H1 (cell line): ENCODE measurements around the gene CDADC1. TPM values are rescaled to one million over a fixed set of nuclear protein-coding genes. Genes with fewer than 3 reads are reported as not detected.
A peak's percentile ranks its signal among the peaks of the same experiment; 100 is the strongest.

Experiments used
- CTCF ChIA-PET: fragments of 300-600 bp; sonication (Branson Sonifier 250); formaldehyde crosslinking; loops from one replicate; lab custom pipeline; 2021; ENCODE audit not compliant: partially characterized antibody; lab: Charles Lee
- POLR2A ChIA-PET: fragments of 300-600 bp; sonication (Branson Sonifier 250); formaldehyde crosslinking; loops from one replicate; lab custom pipeline; 2021; ENCODE audit warnings: inconsistent platforms; ENCODE audit not compliant: partially characterized antibody; lab: Charles Lee
- DNase-seq, 2 experiments: peaks; one replicate each; pipeline versions ENCODE4 v3.0.0 to v3.0.0-alpha.2; 2010 to 2022; ENCODE audit warnings: low spot score in 2 of 2, low read depth in 1 of 2, mixed read lengths in 1 of 2
- FAIRE-seq: peaks from 2 replicates; lab custom pipeline; 2011; peaks lifted over from hg19 to GRCh38; lab: Jason Lieb, UNC
- H2AFZ ChIP-seq: 2 replicates; pipeline ENCODE4 v1.8.1; 2012; ENCODE audit warnings: low read length, inconsistent platforms
- H2AK5ac ChIP-seq: 2 replicates; pipeline ENCODE4 v1.6.1; 2013; ENCODE audit warnings: low read depth, low read length
- H2BK120ac ChIP-seq: replicated peaks from 2 replicates; pipeline ENCODE3; 2013; ENCODE audit warnings: low read depth, low read length, inconsistent platforms
- H2BK12ac ChIP-seq: 2 replicates; pipeline ENCODE4 v1.6.1; 2013; ENCODE audit warnings: low read depth, low read length
- H2BK15ac ChIP-seq: 2 replicates; pipeline ENCODE4 v1.6.1; 2013; ENCODE audit warnings: low read length
- H2BK20ac ChIP-seq: 2 replicates; pipeline ENCODE4 v1.6.1; 2013; ENCODE audit warnings: low read length
- H2BK5ac ChIP-seq: 2 replicates; pipeline ENCODE4 v1.6.1; 2013; ENCODE audit warnings: low read depth, low read length
- H3K14ac ChIP-seq: 2 replicates; pipeline ENCODE4 v1.6.1; 2013; ENCODE audit warnings: inconsistent platforms; ENCODE audit not compliant: insufficient read length
- H3K18ac ChIP-seq: 2 replicates; pipeline ENCODE4 v1.6.1; 2013; ENCODE audit warnings: low read length; ENCODE audit errors: extremely low read depth
- H3K23ac ChIP-seq: 2 replicates; pipeline ENCODE4 v1.6.1; 2013; ENCODE audit warnings: inconsistent platforms; ENCODE audit not compliant: insufficient read length
- H3K23me2 ChIP-seq: 2 replicates; pipeline ENCODE4 v1.6.1; 2013; ENCODE audit warnings: low read depth, low read length
- H3K27ac ChIP-seq: 2 replicates; pipeline ENCODE4 v1.6.1; 2011; ENCODE audit warnings: low read depth, low read length, inconsistent platforms
- H3K27me3 ChIP-seq, 4 experiments: replicated peaks in 1 of 4; 1 replicate in 1 of 4; 2 replicates in 3 of 4; pipeline versions ENCODE4 v1.6.1 to v1.8.1; 2011 to 2013; ENCODE audit warnings: low read length in 3 of 4, mild to moderate bottlenecking in 3 of 4, inconsistent platforms in 2 of 4, mixed read lengths in 2 of 4, moderate library complexity in 1 of 4; ENCODE audit not compliant: control insufficient read depth in 3 of 4, insufficient read depth in 3 of 4; ENCODE audit errors: extremely low read depth in 1 of 4
- H3K36me3 ChIP-seq, 4 experiments: 2 replicates each; pipeline versions ENCODE4 v1.6.1 to v1.8.1; 2011 to 2013; ENCODE audit warnings: mild to moderate bottlenecking in 4 of 4, low read length in 3 of 4, moderate library complexity in 2 of 4, control low read depth in 1 of 4, inconsistent platforms in 1 of 4; ENCODE audit not compliant: insufficient read depth in 4 of 4, control insufficient read depth in 2 of 4
- H3K4ac ChIP-seq: replicated peaks from 2 replicates; pipeline ENCODE3; 2013; ENCODE audit warnings: low read length, low read depth, mixed read lengths, inconsistent platforms; ENCODE audit not compliant: insufficient read length
- H3K4me1 ChIP-seq, 4 experiments: replicated peaks in 1 of 4; 1 replicate in 1 of 4; 2 replicates in 3 of 4; pipeline versions ENCODE4 v1.6.1 to v1.8.1; 2011 to 2013; ENCODE audit warnings: low read length in 3 of 4, inconsistent platforms in 2 of 4, mixed read lengths in 1 of 4; ENCODE audit not compliant: insufficient read depth in 4 of 4, control insufficient read depth in 3 of 4
- H3K4me2 ChIP-seq, 2 experiments: 2 replicates each; pipeline versions ENCODE4 v1.6.1 to v1.8.1; 2011 to 2013; ENCODE audit warnings: low read depth in 2 of 2, low read length in 2 of 2, control low read depth in 1 of 2, inconsistent platforms in 1 of 2, mild to moderate bottlenecking in 1 of 2; ENCODE audit not compliant: insufficient read depth in 1 of 2
- H3K4me3 ChIP-seq, 4 experiments: fragments of 200-600, 300-600 bp in 1 of 4; sonication (generic), shearing (Covaris generic), sonication (Bioruptor Twin) in 1 of 4; 2 replicates each; pipeline versions ENCODE4 v1.5.1 to v1.8.1; 2011 to 2016; ENCODE audit warnings: low read length in 4 of 4, low read depth in 3 of 4, control low read depth in 2 of 4, inconsistent platforms in 2 of 4, mild to moderate bottlenecking in 2 of 4, mixed read lengths in 1 of 4, moderate library complexity in 1 of 4; ENCODE audit not compliant: insufficient read depth in 2 of 4; ENCODE audit errors: extremely low read depth in 1 of 4
- H3K56ac ChIP-seq: replicated peaks from 2 replicates; pipeline ENCODE3; 2013; ENCODE audit warnings: low read depth, mild to moderate bottlenecking, mixed read lengths, low read length, inconsistent platforms; ENCODE audit not compliant: insufficient read length
- H3K79me1 ChIP-seq: 2 replicates; pipeline ENCODE4 v1.6.1; 2013; ENCODE audit warnings: low read depth, low read length, control low read depth
- H3K79me2 ChIP-seq, 2 experiments: 2 replicates each; pipeline versions ENCODE4 v1.6.1 to v1.8.1; 2012 to 2013; ENCODE audit warnings: low read length in 2 of 2, mild to moderate bottlenecking in 2 of 2, inconsistent platforms in 1 of 2; ENCODE audit not compliant: insufficient read depth in 2 of 2, control insufficient read depth in 1 of 2
- H3K9ac ChIP-seq, 4 experiments: replicated peaks in 1 of 4; 1 replicate in 1 of 4; 2 replicates in 3 of 4; pipeline versions ENCODE4 v1.6.1 to v1.8.1; 2011 to 2013; ENCODE audit warnings: low read depth in 3 of 4, low read length in 3 of 4, control low read depth in 2 of 4, mild to moderate bottlenecking in 2 of 4, moderate library complexity in 2 of 4, inconsistent platforms in 1 of 4; ENCODE audit errors: extremely low read depth in 1 of 4
- H3K9me3 ChIP-seq, 2 experiments: 2 replicates each; pipeline versions ENCODE4 v1.6.1 to v1.8.1; 2012 to 2013; ENCODE audit warnings: mild to moderate bottlenecking in 2 of 2, moderate library complexity in 2 of 2, control low read depth in 1 of 2, inconsistent platforms in 1 of 2, low read depth in 1 of 2, low read length in 1 of 2, mixed read lengths in 1 of 2; ENCODE audit not compliant: insufficient read depth in 2 of 2
- H4K20me1 ChIP-seq, 2 experiments: replicated peaks in 1 of 2; 2 replicates each; pipeline versions ENCODE3 to v1.8.1; 2011 to 2013; ENCODE audit warnings: inconsistent platforms in 2 of 2, low read length in 2 of 2, mild to moderate bottlenecking in 1 of 2; ENCODE audit not compliant: insufficient read depth in 2 of 2, control insufficient read depth in 1 of 2
- H4K5ac ChIP-seq: 2 replicates; pipeline ENCODE4 v1.6.1; 2013; ENCODE audit warnings: low read length, low read depth, mixed read lengths, inconsistent platforms; ENCODE audit not compliant: insufficient read length
- H4K8ac ChIP-seq: 2 replicates; pipeline ENCODE4 v1.8.0; 2013; ENCODE audit warnings: mild to moderate bottlenecking, moderate library complexity, low read length, inconsistent platforms; ENCODE audit not compliant: insufficient read depth; ENCODE audit errors: extremely low read depth
- H4K91ac ChIP-seq: replicated peaks from 2 replicates; pipeline ENCODE3; 2013; ENCODE audit warnings: low read length, mixed read lengths, inconsistent platforms; ENCODE audit not compliant: insufficient read length
- BCL11A ChIP-seq, 2 experiments: IDR thresholded peaks; one replicate each; pipeline ENCODE4 v1.6.1; 2011; ENCODE audit warnings: low read depth in 2 of 2, low read length in 2 of 2, mild to moderate bottlenecking in 2 of 2
- CHD1 ChIP-seq: IDR thresholded peaks from 2 replicates; pipeline ENCODE4 v1.6.1; 2012; ENCODE audit warnings: low read depth, low read length, improper control_type of control experiment
- EZH2 ChIP-seq: fragments of 200-600 bp; sonication (generic); IDR thresholded peaks from 2 replicates; pipeline ENCODE4 v1.7.1; 2012; ENCODE audit warnings: low read depth, mild to moderate bottlenecking, moderate library complexity, low read length, inconsistent platforms; ENCODE audit not compliant: severe bottlenecking
- KDM1A ChIP-seq: fragments of 200-600, 300-600 bp; sonication (generic); IDR thresholded peaks from 2 replicates; pipeline ENCODE4 v1.7.1; 2016; ENCODE audit warnings: mild to moderate bottlenecking, low read length, borderline replicate concordance
- RNF2 ChIP-seq: fragments of 200-900, 300-1000 bp; sonication (generic); IDR thresholded peaks from 2 replicates; pipeline ENCODE4 v1.7.1; 2016; ENCODE audit warnings: borderline replicate concordance, low read depth, mild to moderate bottlenecking, antibody characterized with exemption, low read length; ENCODE audit not compliant: poor library complexity, severe bottlenecking; ENCODE audit errors: missing control alignments
- TCF12 ChIP-seq: IDR thresholded peaks from 2 replicates; pipeline ENCODE4 v1.6.1; 2011; ENCODE audit warnings: low read depth, mild to moderate bottlenecking, low read length
- WGBS, 2 experiments: shearing (Covaris generic) in 1 of 2; methylation state at CpG; one replicate each; pipeline versions ENCODE4 v1.1.6 to v1.1.7; 2013 to 2015; ENCODE audit warnings: low lambda C conversion rate in 2 of 2, mixed read lengths in 2 of 2, inconsistent platforms in 1 of 2, low coverage in 1 of 2, missing lambda C conversion rate in 1 of 2; ENCODE audit not compliant: insufficient replicate concordance in 2 of 2, insufficient coverage in 1 of 2, insufficient read length in 1 of 2; ENCODE audit errors: extremely low coverage in 1 of 2, missing lambda C conversion rate in 1 of 2; 5-methylcytosine and 5-hydroxymethylcytosine counted together
- polyA plus RNA-seq, 7 experiments: library from polyadenylated mRNA; depleted of rRNA in 3 of 7; stranded (reverse) in 5 of 7; unstranded in 2 of 7; fragments of >200 nt in 5 of 7; fragments of 200-250 nt in 2 of 7; gene quantifications; 1 replicate in 5 of 7; 2 replicates in 1 of 7; 4 replicates in 1 of 7; pipeline versions ENCODE4 v1.2.1 to v1.2.3, GENCODE V29; 2011 to 2013; ENCODE audit warnings: missing spikeins in 2 of 7, mixed read lengths in 2 of 7
- total RNA-seq: library from RNA; stranded (reverse); fragmentation: NEBNext Ultra II Directional; extraction: Animal tissue kit (Norgen Biotek cat#: 25700); gene quantifications from 2 replicates; pipeline ENCODE4 v1.2.1, GENCODE V29; 2021
- TF ChIP-seq, protein P1 (sequence below): IDR thresholded peaks from 2 replicates; pipeline ENCODE4 v1.6.1; 2012; ENCODE audit warnings: low read length, inconsistent platforms
- TF ChIP-seq, protein P2 (sequence below): IDR thresholded peaks from 2 replicates; pipeline ENCODE4 v1.6.1; 2012; ENCODE audit warnings: inconsistent platforms

Gene CDADC1
- total and polyA plus RNA-seq, 2 of the 8 experiments (the other 6 are each of a cell fraction or from before 2014, with no cell fraction given), result 0.98 to 2.7 TPM

DNA sequence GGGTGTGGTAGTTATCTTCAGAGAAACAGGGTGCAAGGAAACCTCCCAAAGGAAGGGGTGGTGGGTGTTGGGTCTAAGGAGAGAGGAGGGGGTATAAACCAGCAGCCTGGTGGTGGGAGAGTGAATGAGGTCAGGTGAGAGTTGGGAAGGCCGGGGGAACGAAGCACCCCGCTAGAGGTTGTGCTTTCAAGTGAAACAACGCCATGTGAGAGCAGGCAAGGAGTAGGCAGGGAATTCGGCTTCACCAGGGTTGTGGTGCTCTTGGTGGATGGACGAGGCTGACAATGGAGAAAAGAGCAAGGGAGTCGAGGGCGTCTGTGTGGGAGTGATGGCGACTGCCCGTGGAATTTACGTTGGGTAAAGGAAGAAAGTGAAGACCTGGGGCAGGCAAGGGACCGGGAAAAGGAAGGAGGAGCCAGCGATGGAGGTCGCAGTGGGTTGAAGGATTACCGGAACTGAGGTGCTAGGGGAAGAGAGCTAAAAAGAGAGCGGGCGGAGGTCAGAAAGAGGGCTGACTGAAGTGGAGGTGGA, 29.7 kb upstream of the CDADC1 start:
- Histone ChIP-seq H4K5ac (no peak overlapping the region), H3K4me1 (peaks cover 3 to 15% (median 10%) of the 10 kb centered on the region in 4 experiments), H2BK12ac (peak overlapping the region; percentile 89; the same call in 1 of the 2 replicates), H3K56ac (no peak overlapping the region), H4K91ac (no peak overlapping the region), H3K9me3 (no peaks in the 10 kb centered on the region), H2BK120ac (no peak overlapping the region), H2BK20ac (peak overlapping the region; percentile 98; the same call in 1 of the 2 replicates), H3K18ac (peak overlapping the region; percentile 13; the same call in 1 of the 2 replicates), H4K8ac (peak overlapping the region; percentile 66; the same call in 1 of the 2 replicates), H3K4me2 (peak overlapping the region; percentile 77 to 78), H3K9ac (no peak overlapping the region), H2AK5ac (no peak overlapping the region; the same call in 1 of the 2 replicates), H3K4ac (peak overlapping the region; percentile 19), H3K27ac (no peak overlapping the region), H3K23ac (no peak overlapping the region), H2AFZ (peak overlapping the region; percentile 72), H3K79me2 (no peaks in the 10 kb centered on the region), H3K23me2 (peaks cover 20% of the 10 kb centered on the region), H3K14ac (no peak overlapping the region), H3K4me3 (peak overlapping the region; percentile 30 to 61 (median 39); a peak in 6 of 8 replicates), H3K27me3 (peaks cover 49 to 71% (median 68%) of the 10 kb centered on the region in 4 experiments), H4K20me1 (peaks cover 0 to 2% of the 10 kb centered on the region in 2 experiments), H3K79me1 (no peaks in the 10 kb centered on the region), H3K36me3 (peaks cover 0 to 4% (median 0%) of the 10 kb centered on the region in 4 experiments; a peak in 1 of 8 replicates), H2BK15ac (peak overlapping the region; percentile 65; the same call in 1 of the 2 replicates), H2BK5ac (peak overlapping the region; percentile 10; the same call in 1 of the 2 replicates)
- ChIA-PET CTCF (interaction anchor here (0.7 to 1.2 kb wide), 3 partner anchors 10 to 63 kb away, joined by 3 read pairs; no protein-coding TSS in a partner anchor), POLR2A (interaction anchor here (0.6 to 1.3 kb wide), 2 partner anchors 10 to 239 kb away, joined by 3 to 4 read pairs; no protein-coding TSS in a partner anchor)
- peak in 1 of 2 experiments; percentile 55 for DNase-seq
- 43% methylated on average over 17 of the region's 17 CpGs; no CpG with 5 or more reads in 1 of the 2 experiments for WGBS, 2 experiments
- FAIRE-seq, result no peak
- no peak for TF ChIP-seq BCL11A (IDR thresholded peaks at IDR 0.05; ENCODE audit: low read depth in 2 of 2, low read length in 2 of 2)
- TF ChIP-seq EZH2, result peak; percentile 60
- no peak for TF ChIP-seq TCF12
- TF ChIP-seq, protein P1, sequence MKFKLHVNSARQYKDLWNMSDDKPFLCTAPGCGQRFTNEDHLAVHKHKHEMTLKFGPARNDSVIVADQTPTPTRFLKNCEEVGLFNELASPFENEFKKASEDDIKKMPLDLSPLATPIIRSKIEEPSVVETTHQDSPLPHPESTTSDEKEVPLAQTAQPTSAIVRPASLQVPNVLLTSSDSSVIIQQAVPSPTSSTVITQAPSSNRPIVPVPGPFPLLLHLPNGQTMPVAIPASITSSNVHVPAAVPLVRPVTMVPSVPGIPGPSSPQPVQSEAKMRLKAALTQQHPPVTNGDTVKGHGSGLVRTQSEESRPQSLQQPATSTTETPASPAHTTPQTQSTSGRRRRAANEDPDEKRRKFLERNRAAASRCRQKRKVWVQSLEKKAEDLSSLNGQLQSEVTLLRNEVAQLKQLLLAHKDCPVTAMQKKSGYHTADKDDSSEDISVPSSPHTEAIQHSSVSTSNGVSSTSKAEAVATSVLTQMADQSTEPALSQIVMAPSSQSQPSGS, result no peak
- no peak for TF ChIP-seq KDM1A
- TF ChIP-seq RNF2, result peak; percentile 17
- TF ChIP-seq, protein P2, sequence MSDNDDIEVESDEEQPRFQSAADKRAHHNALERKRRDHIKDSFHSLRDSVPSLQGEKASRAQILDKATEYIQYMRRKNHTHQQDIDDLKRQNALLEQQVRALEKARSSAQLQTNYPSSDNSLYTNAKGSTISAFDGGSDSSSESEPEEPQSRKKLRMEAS, result peak; percentile 57; the same call in 1 of the 2 replicates
- no peak for TF ChIP-seq CHD1
